Breast epithelium (tissue), 4 donors: ENCODE measurements around the gene DGAT2. TPM values are rescaled to one million over a fixed set of nuclear protein-coding genes. Genes with fewer than 3 reads are reported as not detected.

Source experiments
- DNase-seq, 2 donors: peaks; one replicate each; pipeline ENCODE4 v3.0.0-alpha.2; 2019; ENCODE audit warnings: low spot score in 2 of 2
- H3K27ac ChIP-seq, 2 donors: fragments of 200-600 bp; sonication (generic) in 1 of 2; one replicate each; pipeline ENCODE4 v1.5.1; 2016 to 2019; ENCODE audit warnings: mild to moderate bottlenecking in 1 of 2
- H3K27me3 ChIP-seq, 2 donors: fragments of 200-600 bp; sonication (generic) in 1 of 2; one replicate each; pipeline versions ENCODE4 v1.5.1 to v1.6.0; 2017 to 2019; ENCODE audit warnings: control low read depth in 1 of 2, mild to moderate bottlenecking in 1 of 2
- H3K36me3 ChIP-seq: fragments of 200-600 bp; one replicate; pipeline ENCODE4 v1.5.1; 2019
- H3K4me1 ChIP-seq, 2 donors: fragments of 200-600 bp; sonication (generic); one replicate each; pipeline ENCODE4 v1.5.1; 2016 to 2019; ENCODE audit warnings: control low read depth in 1 of 2
- H3K4me3 ChIP-seq, 3 donors: fragments of 200-600 bp; sonication (generic); 1 replicate in 2 of 3; 2 replicates in 1 of 3; pipeline ENCODE4 v1.5.1; 2016 to 2019; ENCODE audit warnings: mild to moderate bottlenecking in 3 of 3, moderate library complexity in 2 of 3
- H3K9me3 ChIP-seq, 2 donors: fragments of 200-600 bp; sonication (generic) in 1 of 2; one replicate each; pipeline ENCODE4 v1.5.1; 2016 to 2019; ENCODE audit warnings: control low read depth in 1 of 2
- POLR2A ChIP-seq: fragments of 450-650 bp; IDR thresholded peaks from one replicate; pipeline ENCODE4 v1.6.1; 2016; ENCODE audit warnings: antibody characterized with exemption, mild to moderate bottlenecking, moderate library complexity
- POLR2AphosphoS5 ChIP-seq, 3 donors: sonication (generic); formaldehyde crosslinking; IDR thresholded peaks; one replicate each; pipeline ENCODE4 v1.6.1; 2017; ENCODE audit warnings: antibody characterized with exemption in 3 of 3
- intact Hi-C: fragments of 100-400 bp; cut with DNase I; formaldehyde crosslinking; loops from one replicate; pipeline ENCODE4 v1.15.1; 2023; ENCODE audit warnings: low total_unique reads
- total RNA-seq, 3 donors: library from RNA; depleted of rRNA; stranded (reverse); fragments of >200 nt; gene quantifications; one replicate each; pipeline ENCODE4 v1.1.0, GENCODE V29; 2016
- TF ChIP-seq, protein P1 (sequence below), 3 donors: fragments of 450-650 bp; IDR thresholded peaks; one replicate each; pipeline ENCODE4 v1.5.1; 2016 to 2017; ENCODE audit warnings: antibody characterized with exemption in 3 of 3, mild to moderate bottlenecking in 3 of 3, moderate library complexity in 3 of 3

DGAT2 gene
- total RNA-seq, 3 donors from 2014 or later = 26.2 to 134 (median 36.1) TPM

- intact Hi-C loops = loop anchor here (5.0 kb wide), 1 partner anchor 67 kb away; no protein-coding TSS in a partner anchor
- Histone ChIP-seq H3K9me3 (no peaks in the 10 kb centered on the region), H3K27me3 (no peaks in the 10 kb centered on the region), H3K27ac (peak overlapping the region; percentile 85 to 89), H3K4me1 (peaks cover 9 to 18% of the 10 kb centered on the region in 2 donors), H3K36me3 (no peaks in the 10 kb centered on the region), H3K4me3 (no peak overlapping the region)
- no peak for DNase-seq
- TF ChIP-seq, protein P1, sequence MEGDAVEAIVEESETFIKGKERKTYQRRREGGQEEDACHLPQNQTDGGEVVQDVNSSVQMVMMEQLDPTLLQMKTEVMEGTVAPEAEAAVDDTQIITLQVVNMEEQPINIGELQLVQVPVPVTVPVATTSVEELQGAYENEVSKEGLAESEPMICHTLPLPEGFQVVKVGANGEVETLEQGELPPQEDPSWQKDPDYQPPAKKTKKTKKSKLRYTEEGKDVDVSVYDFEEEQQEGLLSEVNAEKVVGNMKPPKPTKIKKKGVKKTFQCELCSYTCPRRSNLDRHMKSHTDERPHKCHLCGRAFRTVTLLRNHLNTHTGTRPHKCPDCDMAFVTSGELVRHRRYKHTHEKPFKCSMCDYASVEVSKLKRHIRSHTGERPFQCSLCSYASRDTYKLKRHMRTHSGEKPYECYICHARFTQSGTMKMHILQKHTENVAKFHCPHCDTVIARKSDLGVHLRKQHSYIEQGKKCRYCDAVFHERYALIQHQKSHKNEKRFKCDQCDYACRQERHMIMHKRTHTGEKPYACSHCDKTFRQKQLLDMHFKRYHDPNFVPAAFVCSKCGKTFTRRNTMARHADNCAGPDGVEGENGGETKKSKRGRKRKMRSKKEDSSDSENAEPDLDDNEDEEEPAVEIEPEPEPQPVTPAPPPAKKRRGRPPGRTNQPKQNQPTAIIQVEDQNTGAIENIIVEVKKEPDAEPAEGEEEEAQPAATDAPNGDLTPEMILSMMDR (IDR thresholded peaks at IDR 0.05) = no peak
- no peak for TF ChIP-seq POLR2A
- TF ChIP-seq POLR2AphosphoS5 (IDR thresholded peaks at IDR 0.05) = no peak
Observed at GRCh38 chr11:75800136-75800675, 31.6 kb downstream of the DGAT2 start.

GRCh38 chr11:75800728-75801361 is 32.3 kb downstream of the DGAT2 start:
- peak in 1 of 2 donors; percentile 59 for DNase-seq
- no peak for TF ChIP-seq POLR2AphosphoS5 (IDR thresholded peaks at IDR 0.05)
- TF ChIP-seq POLR2A = no peak
- TF ChIP-seq, protein P1 (IDR thresholded peaks at IDR 0.05) = peak in 1 of 3 donors; percentile 11
- Histone ChIP-seq H3K4me1 (peaks cover 9 to 18% of the 10 kb centered on the region in 2 donors), H3K9me3 (no peaks in the 10 kb centered on the region), H3K36me3 (no peaks in the 10 kb centered on the region), H3K4me3 (no peak overlapping the region), H3K27ac (peak overlapping the region; percentile 85 to 89), H3K27me3 (no peaks in the 10 kb centered on the region)
- intact Hi-C loops = loop anchor here (5.0 kb wide), 1 partner anchor 66 kb away; no protein-coding TSS in a partner anchor

GRCh38 chr11:75801362-75802020 is 32.9 kb downstream of the DGAT2 start:
- DNase-seq = no peak
- no peaks in the 10 kb centered on the region for H3K36me3 ChIP-seq
- H3K27ac ChIP-seq = peak overlapping the region; percentile 85 to 89

DNA sequence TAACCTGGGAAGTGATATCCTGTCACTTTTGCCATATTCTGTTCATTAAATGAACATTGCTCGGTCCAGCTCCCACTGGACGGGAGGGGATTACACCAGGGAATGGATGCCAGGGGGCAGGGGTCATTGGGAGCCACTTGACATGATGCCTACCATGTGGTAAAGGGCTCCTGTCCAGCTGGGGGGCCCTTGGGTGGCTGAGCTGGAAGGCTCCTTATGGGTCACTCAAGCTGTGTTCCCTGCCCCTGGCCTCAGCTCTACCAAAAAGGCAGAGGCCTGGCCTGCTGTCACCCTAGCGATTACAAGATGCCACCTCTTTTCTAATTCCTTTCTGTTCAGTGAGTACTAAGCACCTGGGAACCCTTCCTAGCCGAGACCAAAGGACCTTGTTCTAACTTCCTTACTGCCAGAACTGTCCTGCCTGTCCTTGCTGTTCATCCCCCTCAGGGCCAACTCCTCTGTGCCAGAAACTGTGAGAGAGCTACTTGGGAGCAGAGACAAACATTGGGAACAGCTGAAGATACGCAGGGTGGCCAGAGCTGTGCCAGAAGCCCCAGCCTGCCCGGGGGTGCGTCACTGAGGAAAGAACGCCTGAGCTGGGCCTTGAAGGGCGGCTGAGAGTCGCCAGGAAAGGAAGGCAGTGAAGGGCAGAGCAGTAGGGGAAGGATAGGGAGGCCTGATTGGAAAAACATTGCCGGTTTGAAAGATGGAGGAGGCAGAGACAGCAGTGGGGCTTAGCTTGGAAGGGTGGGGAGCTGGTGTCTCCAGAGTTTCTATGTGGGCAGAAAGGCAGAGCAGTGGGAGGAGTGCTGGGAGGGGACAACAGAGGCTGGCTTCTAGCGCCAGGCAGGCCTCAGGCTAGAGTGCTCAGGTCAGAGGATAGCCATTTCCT is 33.7 kb downstream of the DGAT2 start:
- peak in 1 of 2 donors; percentile 43 for DNase-seq
- Histone ChIP-seq H3K27me3 (no peaks in the 10 kb centered on the region), H3K9me3 (no peaks in the 10 kb centered on the region), H3K4me1 (peaks cover 9 to 18% of the 10 kb centered on the region in 2 donors), H3K4me3 (peak overlapping the region in 1 of 3 donors; percentile 11), H3K36me3 (no peaks in the 10 kb centered on the region), H3K27ac (peak overlapping the region; percentile 85 to 89)
- intact Hi-C loops = loop anchor here (5.0 kb wide), 1 partner anchor 65 kb away; no protein-coding TSS in a partner anchor
- TF ChIP-seq POLR2A (no peak), POLR2AphosphoS5 (IDR thresholded peaks at IDR 0.05) (no peak)
- TF ChIP-seq, protein P1 (IDR thresholded peaks at IDR 0.05) = no peak

More at GRCh38 chr11:75801362-75802020, 32.9 kb downstream of the DGAT2 start:
- Histone ChIP-seq H3K27me3 (no peaks in the 10 kb centered on the region), H3K9me3 (no peaks in the 10 kb centered on the region), H3K4me3 (no peak overlapping the region), H3K4me1 (peaks cover 9 to 18% of the 10 kb centered on the region in 2 donors)
- TF ChIP-seq POLR2A (no peak), POLR2AphosphoS5 (IDR thresholded peaks at IDR 0.05) (no peak)
- TF ChIP-seq, protein P1 (IDR thresholded peaks at IDR 0.05) = no peak
- intact Hi-C loops = loop anchor here (5.0 kb wide), 1 partner anchor 66 kb away; no protein-coding TSS in a partner anchor
